ENCODE measurements around the gene CDH22.

CDH22 gene

DNA sequence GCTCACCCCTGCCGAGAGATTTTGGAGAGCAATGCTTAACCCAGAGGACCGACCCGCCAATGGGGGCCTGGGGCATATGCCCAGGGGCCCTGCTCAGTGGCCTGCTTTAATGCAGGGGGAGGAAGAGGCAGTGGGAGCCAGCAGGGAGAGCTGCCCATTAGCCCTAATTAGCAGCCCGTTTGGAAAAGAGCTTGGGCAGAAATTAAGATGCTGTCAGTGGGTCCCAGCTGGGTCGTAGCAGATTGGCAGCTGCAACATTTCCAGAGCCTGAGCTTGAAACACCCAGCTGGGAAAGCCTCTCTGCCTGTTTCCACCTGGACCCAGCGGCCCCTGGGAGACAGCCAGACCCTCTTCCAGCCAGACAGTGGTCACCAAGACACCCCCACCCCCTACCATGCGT lies 150.7 kb downstream of the CDH22 start:
- H3K27me3 Mint-ChIP-seq = peaks cover 18% of the 10 kb centered on the region
- H3K27ac Mint-ChIP-seq = no peak overlapping the region
- H3K36me3 Mint-ChIP-seq (ENCODE audit: low read depth) = no peaks in the 10 kb centered on the region

GRCh38 chr20:46157076-46157592 lies 151.2 kb downstream of the CDH22 start:
- H3K4me1 Mint-ChIP-seq (ENCODE audit: low read depth) = no peaks in the 10 kb centered on the region
- H3K27me3 Mint-ChIP-seq = peaks cover 18% of the 10 kb centered on the region
- H3K36me3 Mint-ChIP-seq (ENCODE audit: low read depth) = no peaks in the 10 kb centered on the region
- H3K9me3 Mint-ChIP-seq = no peaks in the 10 kb centered on the region
- H3K4me3 Mint-ChIP-seq = no peak overlapping the region
- H3K27ac Mint-ChIP-seq = no peak overlapping the region

More for the DNA sequence above, 150.7 kb downstream of the CDH22 start:
- Mint-ChIP-seq H3K4me1 (ENCODE audit: low read depth) (no peaks in the 10 kb centered on the region), H3K9me3 (no peaks in the 10 kb centered on the region), H3K4me3 (no peak overlapping the region)

- Mint-ChIP-seq H3K4me1 (ENCODE audit: low read depth) (no peaks in the 10 kb centered on the region), H3K27ac (no peak overlapping the region), H3K36me3 (ENCODE audit: low read depth) (no peaks in the 10 kb centered on the region), H3K4me3 (no peak overlapping the region), H3K9me3 (no peaks in the 10 kb centered on the region), H3K27me3 (peaks cover 18% of the 10 kb centered on the region)
These were observed 152.2 kb downstream of the CDH22 start for GRCh38 chr20:46156065-46156464.

- Mint-ChIP-seq H3K4me1 (ENCODE audit: low read depth) (no peaks in the 10 kb centered on the region), H3K27me3 (peaks cover 18% of the 10 kb centered on the region), H3K27ac (no peak overlapping the region), H3K36me3 (ENCODE audit: low read depth) (no peaks in the 10 kb centered on the region), H3K4me3 (no peak overlapping the region), H3K9me3 (no peaks in the 10 kb centered on the region)
These were observed 153.5 kb downstream of the CDH22 start for GRCh38 chr20:46154796-46155195.

GRCh38 chr20:46154305-46154704 lies 154.0 kb downstream of the CDH22 start:
- Mint-ChIP-seq H3K4me1 (ENCODE audit: low read depth) (no peaks in the 10 kb centered on the region), H3K36me3 (ENCODE audit: low read depth) (no peaks in the 10 kb centered on the region), H3K27ac (no peak overlapping the region), H3K9me3 (no peaks in the 10 kb centered on the region), H3K4me3 (no peak overlapping the region), H3K27me3 (peaks cover 18% of the 10 kb centered on the region)

- H3K27ac Mint-ChIP-seq = no peak overlapping the region
- H3K36me3 Mint-ChIP-seq (ENCODE audit: low read depth) = no peaks in the 10 kb centered on the region
- H3K27me3 Mint-ChIP-seq = peaks cover 18% of the 10 kb centered on the region
- no peaks in the 10 kb centered on the region for H3K4me1 Mint-ChIP-seq (ENCODE audit: low read depth)
- no peaks in the 10 kb centered on the region for H3K9me3 Mint-ChIP-seq
- H3K4me3 Mint-ChIP-seq = no peak overlapping the region
These were observed 155.3 kb downstream of the CDH22 start for GRCh38 chr20:46152824-46153586.

DNA sequence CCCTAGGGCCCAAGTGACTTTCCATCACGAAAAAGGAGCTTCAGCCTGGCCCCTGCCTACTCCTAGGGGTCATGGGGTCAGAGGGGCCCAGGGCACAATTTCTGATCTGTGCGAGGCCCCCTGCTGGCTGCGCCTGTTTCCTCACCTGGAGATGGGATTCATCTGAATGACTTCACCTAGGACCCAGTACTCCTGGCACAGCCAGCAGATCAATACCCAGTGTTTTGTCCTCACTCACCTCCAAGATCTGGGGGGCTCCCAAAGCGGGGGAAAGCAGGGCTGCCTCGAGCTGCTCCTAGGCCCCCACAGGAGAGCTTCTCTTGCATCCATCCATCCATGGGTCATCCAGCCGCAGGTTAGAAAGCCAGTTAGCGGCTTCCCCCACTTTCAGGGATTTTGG lies 156.4 kb downstream of the CDH22 start:
- H3K36me3 Mint-ChIP-seq (ENCODE audit: low read depth) = no peaks in the 10 kb centered on the region
- no peaks in the 10 kb centered on the region for H3K4me1 Mint-ChIP-seq (ENCODE audit: low read depth)
- peaks cover 15% of the 10 kb centered on the region for H3K27me3 Mint-ChIP-seq
- H3K9me3 Mint-ChIP-seq = no peaks in the 10 kb centered on the region
- no peak overlapping the region for H3K27ac Mint-ChIP-seq
- no peak overlapping the region for H3K4me3 Mint-ChIP-seq

DNA sequence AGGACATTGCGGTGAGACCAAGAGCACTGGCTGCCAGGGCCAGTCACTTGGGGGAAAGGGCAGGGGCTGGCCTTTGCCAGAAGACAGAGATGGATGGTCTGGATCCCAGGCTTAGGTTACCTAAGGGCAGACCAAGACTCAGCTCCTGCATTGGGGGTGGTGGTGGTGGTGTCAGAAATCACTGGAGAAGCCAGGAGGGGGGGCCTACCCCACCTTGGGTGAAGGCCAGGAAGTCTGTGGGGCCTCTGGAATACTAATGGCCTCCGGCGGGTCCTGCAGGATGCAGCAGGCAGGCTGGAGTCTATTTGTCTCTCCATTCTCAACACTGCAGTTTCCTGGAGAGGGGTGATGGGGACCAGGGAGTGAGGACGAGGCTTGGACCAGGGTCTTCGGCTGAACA lies 157.4 kb downstream of the CDH22 start:
- no peak overlapping the region for H3K4me3 Mint-ChIP-seq
- no peak overlapping the region for H3K27ac Mint-ChIP-seq
- H3K9me3 Mint-ChIP-seq = no peaks in the 10 kb centered on the region
- peaks cover 14% of the 10 kb centered on the region for H3K27me3 Mint-ChIP-seq
- no peaks in the 10 kb centered on the region for H3K4me1 Mint-ChIP-seq (ENCODE audit: low read depth)
- H3K36me3 Mint-ChIP-seq (ENCODE audit: low read depth) = no peaks in the 10 kb centered on the region

- no peaks in the 10 kb centered on the region for H3K9me3 Mint-ChIP-seq
- H3K4me3 Mint-ChIP-seq = no peak overlapping the region
- no peaks in the 10 kb centered on the region for H3K4me1 Mint-ChIP-seq (ENCODE audit: low read depth)
- no peaks in the 10 kb centered on the region for H3K36me3 Mint-ChIP-seq (ENCODE audit: low read depth)
- no peaks in the 10 kb centered on the region for H3K27me3 Mint-ChIP-seq
- H3K27ac Mint-ChIP-seq = no peak overlapping the region
These were observed 159.7 kb downstream of the CDH22 start for GRCh38 chr20:46148313-46149208.

GRCh38 chr20:46145713-46146112 lies 162.6 kb downstream of the CDH22 start:
- no peak overlapping the region for H3K27ac Mint-ChIP-seq
- H3K4me3 Mint-ChIP-seq = no peak overlapping the region
- no peaks in the 10 kb centered on the region for H3K36me3 Mint-ChIP-seq (ENCODE audit: low read depth)
- H3K9me3 Mint-ChIP-seq = no peaks in the 10 kb centered on the region
- peaks cover 19% of the 10 kb centered on the region for H3K27me3 Mint-ChIP-seq
- H3K4me1 Mint-ChIP-seq (ENCODE audit: low read depth) = no peaks in the 10 kb centered on the region

DNA sequence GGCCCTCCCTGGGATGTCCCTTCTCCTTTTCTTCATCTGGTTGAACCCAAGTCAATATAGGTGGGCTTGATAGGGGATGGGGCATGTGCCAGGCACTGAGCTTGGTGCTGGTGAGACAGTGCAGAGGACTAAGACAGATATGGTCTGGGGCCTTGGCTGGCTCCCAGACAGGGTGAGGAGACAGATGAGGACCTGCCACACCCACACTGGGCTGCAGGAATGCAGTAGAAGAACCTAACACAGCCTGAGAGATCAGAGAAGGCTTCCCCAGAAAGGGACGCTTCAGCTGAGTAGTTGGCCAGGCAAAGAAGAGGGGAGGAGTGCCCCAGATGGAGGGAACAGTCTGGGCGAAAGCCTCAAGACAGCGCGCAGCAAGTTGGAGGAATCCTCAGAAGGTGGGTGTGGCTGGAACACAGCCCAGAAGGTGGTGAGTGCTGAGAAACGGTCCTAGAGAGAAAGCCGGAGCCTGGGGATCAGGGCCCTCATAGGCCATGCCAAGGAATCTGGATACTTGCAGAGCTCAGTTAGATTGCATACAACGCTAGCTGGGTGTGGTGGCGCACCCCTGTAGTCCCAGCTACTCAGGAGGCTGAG lies 163.8 kb downstream of the CDH22 start:
- H3K27me3 Mint-ChIP-seq = peaks cover 23% of the 10 kb centered on the region
- H3K4me3 Mint-ChIP-seq = no peak overlapping the region
- H3K36me3 Mint-ChIP-seq (ENCODE audit: low read depth) = no peaks in the 10 kb centered on the region
- no peaks in the 10 kb centered on the region for H3K9me3 Mint-ChIP-seq
- no peaks in the 10 kb centered on the region for H3K4me1 Mint-ChIP-seq (ENCODE audit: low read depth)
- no peak overlapping the region for H3K27ac Mint-ChIP-seq

DNA sequence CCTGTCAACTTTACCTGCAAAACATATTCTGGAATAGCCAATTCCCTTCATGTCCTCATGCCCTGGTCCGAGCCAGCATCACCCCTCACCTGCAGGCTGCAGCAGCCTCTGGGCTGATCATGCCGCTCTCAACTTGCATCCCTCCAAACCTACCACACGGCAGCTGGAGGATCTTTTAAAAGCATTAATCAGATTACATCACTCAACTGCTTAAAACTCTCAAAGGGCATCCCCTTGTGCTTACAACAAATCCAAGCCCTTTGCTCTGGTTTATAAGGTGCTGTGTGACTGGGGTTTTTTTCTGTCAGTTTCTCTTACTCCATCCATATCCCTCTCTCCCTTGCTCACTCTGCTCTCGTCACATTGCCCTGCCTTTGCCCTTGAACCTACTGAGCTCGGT lies 166.2 kb downstream of the CDH22 start:
- H3K9me3 Mint-ChIP-seq = no peaks in the 10 kb centered on the region
- no peak overlapping the region for H3K4me3 Mint-ChIP-seq
- H3K27ac Mint-ChIP-seq = no peak overlapping the region
- peaks cover 29% of the 10 kb centered on the region for H3K27me3 Mint-ChIP-seq
- no peaks in the 10 kb centered on the region for H3K36me3 Mint-ChIP-seq (ENCODE audit: low read depth)
- no peaks in the 10 kb centered on the region for H3K4me1 Mint-ChIP-seq (ENCODE audit: low read depth)

DNA sequence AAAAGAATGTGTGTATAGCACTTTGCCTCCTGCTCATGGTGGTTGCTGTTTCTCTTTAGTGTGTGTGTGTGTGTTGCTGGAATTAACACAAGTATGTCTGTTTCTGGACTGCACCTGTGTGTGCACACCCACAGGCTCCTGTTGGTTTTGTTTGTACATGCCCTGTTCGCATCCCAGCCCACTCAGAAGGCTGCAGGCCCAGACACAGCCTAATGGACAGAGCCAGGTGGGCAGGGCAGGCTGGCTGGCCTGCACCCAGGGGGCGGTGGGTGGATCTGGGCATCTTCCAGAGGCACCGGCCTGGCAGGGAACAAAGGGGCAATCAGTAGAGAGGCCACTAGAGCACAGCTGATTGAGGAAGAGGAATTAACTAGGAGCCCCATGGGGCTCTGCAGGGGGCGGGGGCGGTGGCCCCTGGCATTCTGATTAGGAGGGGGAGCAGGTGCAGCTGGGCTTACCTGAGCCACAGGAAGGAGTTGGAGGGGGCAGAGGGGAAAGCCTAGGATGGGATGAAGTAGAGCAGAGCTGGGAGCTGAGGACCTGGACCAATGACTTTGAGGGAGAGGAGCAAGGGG lies 168.3 kb downstream of the CDH22 start:
- H3K27ac Mint-ChIP-seq = no peak overlapping the region
- no peak overlapping the region for H3K4me3 Mint-ChIP-seq
- H3K4me1 Mint-ChIP-seq (ENCODE audit: low read depth) = no peaks in the 10 kb centered on the region
- peaks cover 32% of the 10 kb centered on the region for H3K27me3 Mint-ChIP-seq
- H3K9me3 Mint-ChIP-seq = no peaks in the 10 kb centered on the region
- no peaks in the 10 kb centered on the region for H3K36me3 Mint-ChIP-seq (ENCODE audit: low read depth)

DNA sequence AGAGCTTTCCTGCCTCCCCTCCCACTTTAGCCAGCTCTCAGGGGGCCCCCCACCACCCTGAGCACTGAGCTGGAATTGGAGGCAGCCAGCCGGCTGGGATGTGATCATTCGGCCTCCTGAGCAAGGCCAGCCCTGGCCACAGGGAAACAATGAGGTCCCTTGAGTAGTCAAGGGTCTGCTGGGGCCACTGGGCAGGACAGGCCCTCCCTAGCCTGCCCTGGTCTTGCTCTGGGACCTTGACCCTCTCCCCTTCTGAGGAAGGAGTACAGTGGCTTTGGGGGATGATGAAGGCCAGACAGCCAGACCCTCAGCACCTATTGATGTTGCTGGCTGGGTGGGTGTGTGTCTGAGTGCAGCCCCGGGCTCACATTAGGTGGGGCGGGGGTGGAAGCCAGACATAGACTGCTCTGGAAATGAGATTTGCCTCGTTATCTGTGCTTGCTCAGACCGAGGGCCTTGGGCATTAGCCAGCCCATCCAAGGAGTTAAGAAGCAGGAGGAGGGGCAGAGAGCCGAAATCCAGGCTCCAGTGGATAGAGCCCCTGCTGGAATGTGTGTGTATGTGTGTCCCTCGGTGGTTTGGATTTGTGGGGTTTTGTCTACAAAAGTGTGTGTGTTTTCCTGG lies 168.9 kb downstream of the CDH22 start:
- H3K4me3 Mint-ChIP-seq = no peak overlapping the region
- H3K9me3 Mint-ChIP-seq = no peaks in the 10 kb centered on the region
- no peaks in the 10 kb centered on the region for H3K4me1 Mint-ChIP-seq (ENCODE audit: low read depth)
- H3K36me3 Mint-ChIP-seq (ENCODE audit: low read depth) = no peaks in the 10 kb centered on the region
- H3K27me3 Mint-ChIP-seq = peaks cover 35% of the 10 kb centered on the region
- H3K27ac Mint-ChIP-seq = no peak overlapping the region

Data from stimulated activated naive CD8-positive, alpha-beta T cell treated with anti-CD3 and anti-CD28 coated beads, Interleukin-15, Interleukin-2, amounts not matched to agents 100 ng/mL and 50 ng/mL, for 24 hours (primary cell).